ENCODE data around the gene DDX1. TPM values are rescaled to one million over a fixed set of nuclear protein-coding genes. Genes with fewer than 3 reads are reported as not detected.

The DDX1 gene
- total and polyA plus RNA-seq, 2 experiments from 2014 or later, result 99.9 to 102 TPM

- no peaks in the 10 kb centered on the region for H3F3A ChIP-seq (replicated peaks; ENCODE audit: low read depth)
- no peak for DNase-seq (ENCODE audit: low spot score)
- H4K20me1 ChIP-seq (replicated peaks; ENCODE audit: insufficient read depth), result no peaks in the 10 kb centered on the region; the same call in 1 of the 2 replicates
- H3K4me1 ChIP-seq (ENCODE audit: insufficient read depth), result no peaks in the 10 kb centered on the region
- H3K36me3 Mint-ChIP-seq (ENCODE audit: low read depth), result peaks cover 13% of the 10 kb centered on the region
- H3K27ac Mint-ChIP-seq, result no peak overlapping the region
- H3K9me3 Mint-ChIP-seq, result peaks cover 4% of the 10 kb centered on the region; the same call in 2 of the 3 replicates
- H3K27me3 Mint-ChIP-seq (ENCODE audit: insufficient read depth, low read depth, poor library complexity), result no peaks in the 10 kb centered on the region
- H3K27me3 ChIP-seq (ENCODE audit: insufficient read depth), result no peaks in the 10 kb centered on the region
- no peak overlapping the region for H3K4me2 ChIP-seq
- no peak overlapping the region for H2AFZ ChIP-seq
- no peak for ATAC-seq
- H3K4me3 Mint-ChIP-seq, result no peak overlapping the region
- no peaks in the 10 kb centered on the region for H3K9me2 ChIP-seq (ENCODE audit: insufficient read depth)
- no peak for TF ChIP-seq EZH2 (IDR thresholded peaks at IDR 0.05; ENCODE audit: low read depth, unreplicated experiment)
- TF ChIP-seq REST (IDR thresholded peaks at IDR 0.05; ENCODE audit: unreplicated experiment), result no peak
- TF ChIP-seq POLR2AphosphoS5 (IDR thresholded peaks at IDR 0.05; ENCODE audit: low read depth), result no peak
- TF ChIP-seq ZNF462 (CRISPR knock-in tag; IDR thresholded peaks at IDR 0.05), result no peak
- no peak for TF ChIP-seq CTCF (conservative IDR thresholded peaks at IDR 0.05; ENCODE audit: low read depth in 2 of 2)
- no peaks in the 10 kb centered on the region for H3K36me3 ChIP-seq (ENCODE audit: insufficient read depth)
- H3K4me1 Mint-ChIP-seq, result no peaks in the 10 kb centered on the region
- no peaks in the 10 kb centered on the region for H3K79me2 ChIP-seq (replicated peaks; ENCODE audit: insufficient read depth)
- H3K27ac ChIP-seq (ENCODE audit: low read depth), result no peak overlapping the region
- H3K4me3 ChIP-seq, result no peak overlapping the region
Measured at GRCh38 chr2:15544227-15544626, 47.4 kb upstream of the DDX1 start.

Measured in GM23338 (cell line).